CD8-positive, alpha-beta memory T cell (primary cell): ENCODE data around the gene KLHL29. TPM values are rescaled to one million over a fixed set of nuclear protein-coding genes. Genes with fewer than 3 reads are reported as not detected.
"Not testable (repeated sequence)": the region's sequence is repeated elsewhere in the genome, so short reads cannot be mapped to it uniquely, and the experiment has no call there.

Experiments used
- CTCF ChIA-PET: fragments of 350-600 bp; sonication (Branson Sonifier 250); formaldehyde crosslinking; loops from one replicate; lab custom pipeline; 2021; ENCODE audit warnings: antibody characterized with exemption; lab: Charles Lee
- POLR2A ChIA-PET: fragments of 350-600 bp; sonication (Branson Sonifier 250); formaldehyde crosslinking; loops from one replicate; lab custom pipeline; 2021; ENCODE audit warnings: antibody characterized with exemption; lab: Charles Lee
- DNase-seq, 5 donors: peaks; one replicate each; pipeline versions ENCODE4 v3.0.0 to v3.0.0-alpha.2; 2020 to 2022; ENCODE audit warnings: mixed read lengths in 1 of 5
- H3K27ac ChIP-seq: one replicate; pipeline ENCODE4 v1.7.0; 2013; ENCODE audit warnings: low read depth, mild to moderate bottlenecking, low read length, moderate library complexity
- H3K27me3 ChIP-seq: 2 replicates; pipeline ENCODE4 v1.7.0; 2013; ENCODE audit warnings: low read length, mild to moderate bottlenecking; ENCODE audit not compliant: insufficient read depth, poor library complexity, severe bottlenecking
- H3K36me3 ChIP-seq: 2 replicates; pipeline ENCODE4 v1.7.0; 2013; ENCODE audit warnings: mild to moderate bottlenecking, low read length, moderate library complexity; ENCODE audit not compliant: insufficient read depth
- H3K4me1 ChIP-seq: 2 replicates; pipeline ENCODE4 v1.7.0; 2013; ENCODE audit warnings: mild to moderate bottlenecking, low read length, moderate library complexity; ENCODE audit not compliant: insufficient read depth
- H3K4me3 ChIP-seq: 2 replicates; pipeline ENCODE4 v1.7.0; 2013; ENCODE audit warnings: mild to moderate bottlenecking, low read length
- H3K9me3 ChIP-seq: 2 replicates; pipeline ENCODE4 v1.7.0; 2013; ENCODE audit warnings: mild to moderate bottlenecking, low read length
- H3K27ac Mint-ChIP-seq, 8 donors: one replicate each; pipeline ENCODE4 v1.8.0; 2020 to 2021; ENCODE audit warnings: mixed read lengths in 8 of 8, mild to moderate bottlenecking in 6 of 8, inconsistent platforms in 3 of 8, moderate library complexity in 3 of 8
- H3K27me3 Mint-ChIP-seq, 2 donors: one replicate each; pipeline ENCODE4 v1.8.0; 2020 to 2021; ENCODE audit warnings: mixed read lengths in 2 of 2, mild to moderate bottlenecking in 1 of 2, moderate library complexity in 1 of 2
- H3K36me3 Mint-ChIP-seq, 3 donors: one replicate each; pipeline ENCODE4 v1.8.0; 2020 to 2021; ENCODE audit warnings: mixed read lengths in 3 of 3, inconsistent platforms in 1 of 3, mild to moderate bottlenecking in 1 of 3
- H3K4me1 Mint-ChIP-seq, 3 donors: one replicate each; pipeline ENCODE4 v1.8.0; 2020 to 2021; ENCODE audit warnings: mixed read lengths in 3 of 3, inconsistent platforms in 1 of 3, mild to moderate bottlenecking in 1 of 3
- H3K4me3 Mint-ChIP-seq, 7 donors: one replicate each; pipeline ENCODE4 v1.8.0; 2020 to 2021; ENCODE audit warnings: mixed read lengths in 7 of 7, mild to moderate bottlenecking in 6 of 7, moderate library complexity in 4 of 7, inconsistent platforms in 2 of 7
- H3K9me3 Mint-ChIP-seq, 5 donors: one replicate each; pipeline ENCODE4 v1.8.0; 2020 to 2022; ENCODE audit warnings: mixed read lengths in 5 of 5, mild to moderate bottlenecking in 3 of 5, moderate library complexity in 2 of 5, inconsistent platforms in 1 of 5
- polyA plus RNA-seq: library from polyadenylated mRNA; unstranded; fragments of 300-500 nt; fragmentation: Illumina TruSeq; gene quantifications from one replicate; pipeline ENCODE4 v1.2.3, GENCODE V29; 2021
- total RNA-seq, 2 experiments: library from RNA; stranded (reverse); gene quantifications; one replicate each; pipeline ENCODE4 v1.2.3, GENCODE V29; 2021

The KLHL29 gene
- total and polyA plus RNA-seq, 3 experiments from 2014 or later: 0.11 to 0.21 (median 0.13) TPM

- no peaks in the 10 kb centered on the region for H3K27me3 Mint-ChIP-seq
- H3K4me1 ChIP-seq: no peaks in the 10 kb centered on the region
- H3K9me3 Mint-ChIP-seq: peaks cover 20 to 31% (median 23%) of the 10 kb centered on the region in 5 donors
- peaks cover 44 to 71% (median 53%) of the 10 kb centered on the region in 3 donors for H3K36me3 Mint-ChIP-seq
- H3K36me3 ChIP-seq: peaks cover 2% of the 10 kb centered on the region
- H3K27ac ChIP-seq: no peak overlapping the region
- H3K27ac Mint-ChIP-seq: no peak overlapping the region
- ChIA-PET POLR2A (no interaction called here), CTCF (interaction anchor here (1.0 kb wide), 1 partner anchor 28 kb away, joined by 3 read pairs; no protein-coding TSS in a partner anchor)
- no peak overlapping the region for H3K4me3 ChIP-seq
- peak overlapping the region in 1 of 7 donors; percentile 2 for H3K4me3 Mint-ChIP-seq
- peaks cover 17% of the 10 kb centered on the region for H3K9me3 ChIP-seq
- no peaks in the 10 kb centered on the region for H3K27me3 ChIP-seq
- H3K4me1 Mint-ChIP-seq: peaks cover 2 to 6% (median 4%) of the 10 kb centered on the region in 3 donors
- DNase-seq: no peak
These were observed 335.9 kb downstream of the KLHL29 start for GRCh38 chr2:23720705-23721453.

GRCh38 chr2:23721454-23721826, 336.5 kb downstream of the KLHL29 start:
- no peak overlapping the region for H3K4me3 Mint-ChIP-seq

GRCh38 chr2:23722255-23722654, 337.3 kb downstream of the KLHL29 start:
- Mint-ChIP-seq H3K36me3 (peaks cover 51 to 69% (median 64%) of the 10 kb centered on the region in 3 donors), H3K4me3 (no peak overlapping the region), H3K27me3 (no peaks in the 10 kb centered on the region), H3K27ac (peak overlapping the region in 1 of 8 donors; percentile 10), H3K4me1 (peaks cover 2 to 6% (median 4%) of the 10 kb centered on the region in 3 donors), H3K9me3 (peaks cover 22 to 32% (median 24%) of the 10 kb centered on the region in 5 donors)
- CTCF ChIA-PET: no interaction called here
- POLR2A ChIA-PET: no interaction called here
- peaks cover 5% of the 10 kb centered on the region for H3K36me3 ChIP-seq
- H3K4me3 ChIP-seq: no peak overlapping the region
- no peaks in the 10 kb centered on the region for H3K4me1 ChIP-seq
- DNase-seq: no peak
- no peak overlapping the region for H3K27ac ChIP-seq
- peaks cover 17% of the 10 kb centered on the region for H3K9me3 ChIP-seq
- H3K27me3 ChIP-seq: no peaks in the 10 kb centered on the region

More at GRCh38 chr2:23721454-23721826, 336.5 kb downstream of the KLHL29 start:
- Mint-ChIP-seq H3K9me3 (peaks cover 21 to 32% (median 24%) of the 10 kb centered on the region in 5 donors), H3K27ac (no peak overlapping the region), H3K36me3 (peaks cover 47 to 70% (median 57%) of the 10 kb centered on the region in 3 donors), H3K27me3 (no peaks in the 10 kb centered on the region), H3K4me1 (peaks cover 2 to 6% (median 4%) of the 10 kb centered on the region in 3 donors)
- ChIA-PET CTCF (no interaction called here), POLR2A (no interaction called here)
- Histone ChIP-seq H3K4me3 (no peak overlapping the region), H3K9me3 (peaks cover 17% of the 10 kb centered on the region), H3K4me1 (no peaks in the 10 kb centered on the region), H3K27ac (no peak overlapping the region), H3K36me3 (peaks cover 5% of the 10 kb centered on the region), H3K27me3 (no peaks in the 10 kb centered on the region)
- DNase-seq: no peak

GRCh38 chr2:23723029-23723428, 338.1 kb downstream of the KLHL29 start:
- H3K36me3 Mint-ChIP-seq: peaks cover 49 to 71% (median 70%) of the 10 kb centered on the region in 3 donors
- H3K4me1 Mint-ChIP-seq, H3K4me1 ChIP-seq, H3K4me3 ChIP-seq, H3K27me3 ChIP-seq, H3K27ac ChIP-seq, CTCF ChIA-PET, POLR2A ChIA-PET, H3K36me3 ChIP-seq, H3K4me3 Mint-ChIP-seq, DNase-seq, H3K27ac Mint-ChIP-seq, H3K27me3 Mint-ChIP-seq: not testable (repeated sequence)
- peaks cover 17% of the 10 kb centered on the region for H3K9me3 ChIP-seq
- H3K9me3 Mint-ChIP-seq: peaks cover 22 to 32% (median 24%) of the 10 kb centered on the region in 5 donors

GRCh38 chr2:23734416-23734815, 349.4 kb downstream of the KLHL29 start:
- peaks cover 30 to 47% (median 43%) of the 10 kb centered on the region in 3 donors for H3K36me3 Mint-ChIP-seq
- Histone ChIP-seq H3K27ac (no peak overlapping the region), H3K9me3 (no peaks in the 10 kb centered on the region), H3K4me1 (no peaks in the 10 kb centered on the region), H3K36me3 (no peaks in the 10 kb centered on the region), H3K27me3 (no peaks in the 10 kb centered on the region), H3K4me3 (no peak overlapping the region)
- DNase-seq: no peak
- ChIA-PET POLR2A (no interaction called here), CTCF (no interaction called here)
- H3K4me1 Mint-ChIP-seq: peaks cover 0 to 10% (median 0%) of the 10 kb centered on the region in 3 donors
- H3K27me3 Mint-ChIP-seq: no peaks in the 10 kb centered on the region
- H3K4me3 Mint-ChIP-seq: no peak overlapping the region
- no peak overlapping the region for H3K27ac Mint-ChIP-seq
- H3K9me3 Mint-ChIP-seq: peaks cover 0 to 4% (median 0%) of the 10 kb centered on the region in 5 donors

GRCh38 chr2:23736783-23737182, 351.8 kb downstream of the KLHL29 start:
- H3K4me3 Mint-ChIP-seq, H3K4me1 ChIP-seq, H3K27me3 ChIP-seq, H3K4me3 ChIP-seq, H3K27ac Mint-ChIP-seq, H3K36me3 ChIP-seq, POLR2A ChIA-PET, H3K27ac ChIP-seq, H3K9me3 ChIP-seq, H3K9me3 Mint-ChIP-seq, H3K4me1 Mint-ChIP-seq, DNase-seq, CTCF ChIA-PET, H3K27me3 Mint-ChIP-seq: not testable (repeated sequence)
- H3K36me3 Mint-ChIP-seq: peaks cover 27 to 43% (median 42%) of the 10 kb centered on the region in 3 donors

GRCh38 chr2:23745068-23745725, 360.2 kb downstream of the KLHL29 start:
- no peak for DNase-seq
- Mint-ChIP-seq H3K4me1 (peaks cover 0 to 1% (median 0%) of the 10 kb centered on the region in 3 donors), H3K36me3 (peaks cover 9 to 42% (median 10%) of the 10 kb centered on the region in 3 donors), H3K4me3 (no peak overlapping the region), H3K27me3 (no peaks in the 10 kb centered on the region), H3K27ac (no peak overlapping the region), H3K9me3 (no peaks in the 10 kb centered on the region)
- ChIA-PET CTCF (no interaction called here), POLR2A (no interaction called here)
- no peaks in the 10 kb centered on the region for H3K27me3 ChIP-seq
- H3K9me3 ChIP-seq: no peaks in the 10 kb centered on the region
- H3K4me1 ChIP-seq: no peaks in the 10 kb centered on the region
- no peaks in the 10 kb centered on the region for H3K36me3 ChIP-seq
- H3K27ac ChIP-seq: no peak overlapping the region
- H3K4me3 ChIP-seq: no peak overlapping the region

GRCh38 chr2:23745726-23746105, 360.7 kb downstream of the KLHL29 start:
- Mint-ChIP-seq H3K27me3 (no peaks in the 10 kb centered on the region), H3K9me3 (no peaks in the 10 kb centered on the region), H3K4me1 (peaks cover 0 to under 1% (median 0%) of the 10 kb centered on the region in 3 donors), H3K27ac (peak overlapping the region in 4 of 8 donors; percentile 4 to 81 (median 34)), H3K36me3 (peaks cover 6 to 45% (median 11%) of the 10 kb centered on the region in 3 donors), H3K4me3 (no peak overlapping the region)
- DNase-seq: no peak
- H3K9me3 ChIP-seq: no peaks in the 10 kb centered on the region
- H3K36me3 ChIP-seq: no peaks in the 10 kb centered on the region
- H3K27me3 ChIP-seq: no peaks in the 10 kb centered on the region
- H3K4me3 ChIP-seq: no peak overlapping the region
- no peaks in the 10 kb centered on the region for H3K4me1 ChIP-seq
- H3K27ac ChIP-seq: no peak overlapping the region
- ChIA-PET CTCF (no interaction called here), POLR2A (no interaction called here)
